Activated CD4-positive, alpha-beta T cell treated with anti-CD3 and anti-CD28 coated beads for 1 hour (primary cell): Measurements from ENCODE around the gene BCO1.

Experiments
- DNase-seq: peaks from one replicate; pipeline ENCODE4 v3.0.0-alpha.2; 2020

BCO1 gene

DNA sequence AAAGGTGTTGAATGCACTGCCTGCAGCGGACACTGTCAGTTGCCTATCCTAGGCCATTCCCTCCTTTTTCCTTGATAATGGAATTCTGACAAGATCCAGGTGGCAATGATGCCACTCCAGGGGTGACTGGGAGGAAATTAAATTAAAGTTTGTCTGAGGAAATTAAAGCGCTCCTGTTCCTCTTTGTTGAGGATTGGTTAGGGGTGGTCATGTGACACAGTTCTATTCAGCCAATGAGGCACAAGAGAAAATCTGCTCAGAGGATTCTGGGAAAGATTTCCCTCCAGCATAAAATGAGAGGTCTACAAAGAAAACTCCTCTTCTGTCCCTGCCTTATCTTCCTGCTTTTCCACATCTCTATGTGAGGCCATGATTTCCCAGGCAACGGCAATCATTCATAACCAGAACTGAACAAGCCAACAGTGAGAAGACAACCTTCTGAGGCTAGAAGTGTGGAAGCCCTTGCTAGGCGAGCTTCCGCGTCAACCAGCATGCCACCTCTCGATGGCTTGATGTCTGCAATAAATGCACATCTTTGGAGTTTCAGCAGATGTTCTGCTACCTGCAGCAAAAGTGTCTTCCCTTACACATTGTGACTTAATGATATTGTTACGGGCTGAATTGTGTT, 5.6 kb upstream of the BCO1 start:
- DNase-seq, result no peak

GRCh38 chr16:81237282-81237681, 1.2 kb upstream of the BCO1 start:
- no peak for DNase-seq

GRCh38 chr16:81237942-81238295, 570 bp upstream of the BCO1 start:
- no peak for DNase-seq

DNA sequence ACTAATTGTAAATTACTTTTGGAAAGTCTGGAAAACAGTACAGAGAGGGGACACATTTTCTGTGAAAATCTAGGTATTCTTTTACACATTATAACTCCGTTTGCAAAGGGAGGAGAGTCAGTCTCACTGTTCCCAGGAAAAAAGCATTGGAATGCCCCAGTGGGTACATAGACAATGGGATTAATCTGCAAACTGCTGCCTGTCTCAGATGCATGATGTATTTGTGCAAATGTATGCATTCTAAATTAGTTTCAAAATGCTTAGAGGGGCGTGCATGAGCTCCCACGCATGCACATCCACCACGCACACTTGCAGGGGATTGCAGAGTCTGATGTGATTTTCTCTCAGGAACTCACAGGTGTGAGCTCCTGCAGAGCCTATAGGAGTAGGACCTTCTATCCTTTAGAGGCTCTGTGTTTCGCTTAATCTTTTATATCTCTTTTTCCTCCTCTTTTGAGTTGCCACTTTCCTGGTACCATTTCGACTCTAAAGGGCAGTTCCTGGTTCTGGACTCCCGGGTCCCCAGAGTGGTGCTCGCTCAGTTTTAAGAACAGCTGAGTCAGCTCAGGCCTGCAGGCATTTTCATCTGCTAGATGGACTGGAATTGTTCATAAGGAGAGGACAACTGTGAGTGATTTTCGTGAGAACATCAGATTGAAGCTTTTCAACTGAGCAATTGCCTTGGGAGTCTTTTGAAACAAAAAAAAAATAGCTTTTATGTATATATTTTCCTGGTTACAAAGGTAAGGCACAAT, 1.1 kb downstream of the BCO1 start:
- DNase-seq, result no peak

- DNase-seq, result no peak
These were observed 3.2 kb downstream of the BCO1 start for GRCh38 chr16:81241706-81242105.

DNA sequence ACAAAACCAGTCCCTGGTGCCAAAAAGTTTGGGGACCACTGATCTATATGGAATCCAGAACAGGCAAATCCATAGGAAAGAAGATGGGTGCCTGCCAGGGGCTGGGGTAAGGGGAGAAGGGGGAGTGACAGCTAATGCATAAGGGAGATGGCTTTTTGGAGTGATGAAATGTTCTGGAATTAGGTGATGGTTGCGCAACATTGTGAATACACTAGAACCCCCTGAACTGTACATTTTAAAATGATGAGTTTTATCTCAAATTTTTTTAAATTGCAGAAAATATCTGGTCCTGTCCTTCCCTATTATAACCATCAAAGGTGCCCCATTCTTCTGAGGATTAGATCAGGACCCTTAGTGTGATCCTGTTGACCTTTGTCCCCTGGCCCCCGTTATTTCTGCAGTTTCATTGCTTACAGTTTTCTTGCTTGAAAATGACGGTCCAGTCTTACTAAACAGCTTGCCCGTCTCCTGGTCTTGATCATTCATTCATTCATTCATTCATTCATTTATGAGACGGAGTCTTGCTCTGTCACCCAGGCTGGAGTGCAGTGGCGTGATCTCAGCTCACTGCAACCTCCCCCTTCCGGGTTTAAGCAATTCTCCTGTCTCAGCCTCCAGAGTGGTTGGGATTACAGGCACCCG, 4.6 kb downstream of the BCO1 start:
- no peak for DNase-seq

DNA sequence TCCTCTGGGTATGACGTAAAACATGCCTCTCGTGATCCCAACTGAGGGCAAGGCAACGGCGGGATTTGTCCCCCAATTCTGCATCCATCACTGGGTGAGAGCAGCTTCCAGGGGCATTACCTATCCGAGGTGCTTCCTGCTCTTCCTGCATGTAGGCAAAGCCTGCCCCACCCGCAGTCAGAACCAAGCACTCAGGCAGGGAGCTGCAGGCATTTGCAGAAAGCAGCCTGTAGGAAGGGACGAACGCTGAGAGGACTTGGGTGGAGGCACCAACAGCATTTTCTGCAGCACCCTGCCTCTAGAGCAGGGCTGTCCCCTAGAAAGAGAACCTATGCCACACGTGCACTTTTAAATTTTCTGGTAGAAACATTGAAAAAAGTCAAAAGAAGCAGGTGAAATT, 5.5 kb downstream of the BCO1 start:
- DNase-seq, result no peak

- no peak for DNase-seq
These were observed 13.4 kb downstream of the BCO1 start for GRCh38 chr16:81251871-81252270.

- DNase-seq, result no peak
These were observed 14.7 kb downstream of the BCO1 start for GRCh38 chr16:81253141-81253540.

DNA sequence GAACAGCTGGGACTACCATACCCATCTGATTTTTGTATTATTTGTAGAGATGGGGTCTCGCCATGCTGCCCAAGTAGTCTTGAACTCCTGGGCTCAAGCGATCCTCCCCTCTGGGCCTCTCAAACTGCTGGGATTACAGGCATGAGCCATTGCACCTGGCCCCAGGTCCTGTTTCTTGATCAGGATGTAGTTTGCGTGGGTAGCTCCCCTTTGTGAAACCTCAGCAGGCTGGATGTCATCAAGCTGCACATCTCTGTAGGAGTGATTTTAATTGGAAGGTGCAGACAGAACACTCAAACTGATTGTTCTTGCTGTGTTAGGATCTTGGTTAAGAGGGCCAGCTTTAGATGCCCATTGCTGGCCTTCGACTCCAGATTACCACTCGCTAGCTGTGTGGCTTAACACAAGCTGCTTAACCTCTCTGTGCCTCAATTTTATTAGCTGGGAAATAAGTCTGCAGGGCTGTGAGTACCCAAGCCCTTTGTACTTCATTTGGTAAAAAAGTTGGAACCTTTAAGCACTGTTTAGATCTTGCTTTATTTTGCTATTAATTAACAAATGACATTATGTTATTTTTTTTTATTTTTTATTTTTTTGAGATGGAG, 16.5 kb downstream of the BCO1 start:
- DNase-seq, result no peak

DNA sequence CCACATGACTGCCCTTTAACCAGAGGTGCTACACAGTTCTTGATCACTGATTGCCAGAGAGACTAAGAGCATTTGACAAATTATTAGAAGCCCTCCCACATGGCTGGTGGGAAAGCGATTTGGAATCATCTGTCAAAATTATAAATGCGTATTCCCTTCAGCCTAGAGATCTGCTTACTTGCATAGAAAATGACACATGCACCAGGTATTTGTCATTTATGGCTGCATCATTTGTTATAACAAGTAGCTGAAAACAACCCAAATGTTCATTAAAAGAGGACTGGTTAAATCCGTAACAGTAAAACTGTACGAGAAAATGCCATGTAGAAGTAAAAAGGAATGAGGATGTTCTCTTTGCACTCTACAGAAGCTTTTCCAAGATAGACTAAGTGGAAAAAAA, 21.4 kb downstream of the BCO1 start:
- DNase-seq, result no peak

GRCh38 chr16:81261049-81261648, 22.7 kb downstream of the BCO1 start:
- DNase-seq, result no peak

DNA sequence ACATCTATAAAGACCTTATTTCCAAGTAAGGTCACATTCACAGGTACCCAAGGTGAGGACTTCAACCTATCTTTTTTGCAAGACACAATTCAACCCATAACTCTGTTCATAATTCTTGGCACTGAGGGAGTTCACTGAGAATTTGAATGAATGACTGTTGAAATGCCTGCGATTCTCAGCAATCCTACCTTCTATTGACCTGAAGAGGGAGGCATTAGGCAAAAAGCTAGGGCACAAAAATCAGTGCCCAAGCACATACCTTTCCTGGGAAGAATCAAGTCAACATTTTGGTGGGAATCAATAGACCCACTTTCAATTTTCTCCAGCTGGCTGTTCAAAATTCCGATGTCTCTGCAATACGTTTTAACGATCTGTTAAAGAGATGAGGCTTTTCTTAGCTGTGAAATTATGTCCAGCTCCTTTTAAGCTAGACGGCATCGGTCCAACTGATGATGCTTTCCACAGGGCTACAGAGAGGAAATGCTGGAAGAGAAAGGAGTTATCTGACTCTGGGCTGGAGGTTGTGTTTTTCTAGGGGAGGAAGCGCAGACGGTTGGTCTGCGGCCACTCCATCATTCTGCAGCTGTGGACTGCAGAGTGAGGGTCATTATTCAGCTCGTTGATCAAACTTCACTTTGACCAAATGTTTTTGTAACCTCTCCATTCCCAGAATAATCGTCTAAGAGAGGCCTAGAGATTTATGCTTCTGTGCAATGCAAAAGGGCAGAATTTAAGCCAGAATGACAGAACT, 25.2 kb downstream of the BCO1 start:
- no peak for DNase-seq

DNA sequence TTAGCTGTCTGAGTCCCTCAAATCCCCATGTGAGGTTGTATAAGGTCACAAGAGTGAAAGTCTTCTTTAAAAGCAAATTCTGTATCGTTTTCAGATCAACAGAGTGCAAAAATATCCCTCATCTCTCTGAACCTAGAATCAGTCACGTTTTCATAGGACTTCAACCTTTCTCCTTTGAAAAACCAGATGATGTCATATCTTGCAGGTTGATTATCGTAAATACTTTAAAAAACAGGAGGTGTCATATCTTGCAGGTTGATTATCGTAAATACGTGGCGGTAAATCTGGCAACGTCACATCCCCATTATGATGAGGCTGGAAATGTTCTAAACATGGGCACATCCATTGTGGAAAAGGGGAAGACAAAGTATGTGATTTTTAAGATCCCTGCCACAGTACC, 25.9 kb downstream of the BCO1 start:
- DNase-seq, result no peak

DNA sequence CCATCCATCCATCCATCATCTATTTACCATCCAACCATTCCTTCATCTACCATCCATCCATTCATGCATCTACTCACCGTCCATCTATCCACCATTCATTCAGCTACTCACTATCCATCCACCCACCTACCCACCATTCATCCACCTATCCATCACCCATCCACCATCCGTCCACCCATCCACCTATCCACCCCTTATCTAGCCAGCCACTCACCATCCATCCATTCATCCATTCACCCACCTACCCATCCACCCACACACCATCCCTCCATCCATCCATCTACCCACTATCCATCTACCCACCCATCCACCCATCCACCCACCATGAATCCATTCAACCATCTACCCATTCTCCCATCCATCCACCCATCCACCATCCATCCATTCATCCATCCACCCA, 26.6 kb downstream of the BCO1 start:
- DNase-seq, result no peak

DNA sequence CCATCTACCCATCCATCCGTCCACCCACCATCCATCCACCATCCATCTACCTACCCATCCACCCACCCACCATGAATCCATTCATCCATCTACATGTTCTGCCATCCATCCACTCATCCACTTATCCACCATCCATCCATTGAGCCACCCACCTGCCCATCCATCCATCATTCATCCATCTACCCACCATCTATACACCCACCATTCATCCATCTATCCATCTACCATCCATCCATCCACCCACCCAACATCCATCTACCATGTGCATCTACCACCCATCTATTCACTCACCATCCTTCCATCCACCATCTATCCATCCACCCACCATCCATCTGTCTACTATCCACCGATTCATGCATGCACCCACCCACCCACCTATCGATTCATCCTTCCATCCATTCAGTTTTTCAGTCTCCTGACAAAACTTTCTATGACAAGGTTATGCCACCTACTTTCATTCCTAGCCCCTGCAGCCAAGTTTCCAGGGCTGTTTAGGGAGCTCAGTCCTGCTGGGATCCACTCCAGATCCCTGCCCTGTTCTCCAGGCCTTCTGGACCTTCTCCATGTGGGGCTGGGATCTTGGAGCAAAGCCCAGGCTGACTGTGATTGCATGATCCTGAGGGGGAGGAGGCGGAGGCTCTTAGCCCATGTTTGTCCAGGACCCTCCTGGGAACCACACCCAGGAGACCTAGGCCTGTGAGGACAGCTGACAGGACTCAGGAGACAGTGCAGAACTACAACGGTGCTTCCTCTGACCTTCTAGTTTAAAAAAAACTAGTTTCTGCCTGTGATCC, 27.4 kb downstream of the BCO1 start:
- no peak for DNase-seq

DNA sequence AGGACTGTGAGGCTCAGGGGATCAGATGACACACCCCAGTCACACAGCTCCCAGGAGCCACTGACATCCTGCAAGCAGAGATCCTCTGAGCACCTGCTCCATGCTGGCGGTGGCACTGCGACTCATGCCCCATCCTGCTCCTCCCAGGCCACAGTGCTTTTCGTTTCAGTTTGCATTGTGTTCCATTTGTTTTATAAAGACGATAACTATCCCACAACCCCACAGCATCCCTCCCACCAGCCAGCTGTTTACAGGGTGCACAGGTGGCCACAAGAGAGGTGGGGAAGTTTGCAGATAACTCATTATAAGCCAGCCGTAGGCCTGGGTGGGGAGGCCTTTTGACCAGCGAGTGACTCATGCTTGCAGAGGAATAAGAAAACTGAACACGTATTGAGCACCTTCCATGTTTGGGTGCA, 28.2 kb downstream of the BCO1 start:
- DNase-seq, result no peak

GRCh38 chr16:81268509-81268908, 30.0 kb downstream of the BCO1 start:
- no peak for DNase-seq

DNA sequence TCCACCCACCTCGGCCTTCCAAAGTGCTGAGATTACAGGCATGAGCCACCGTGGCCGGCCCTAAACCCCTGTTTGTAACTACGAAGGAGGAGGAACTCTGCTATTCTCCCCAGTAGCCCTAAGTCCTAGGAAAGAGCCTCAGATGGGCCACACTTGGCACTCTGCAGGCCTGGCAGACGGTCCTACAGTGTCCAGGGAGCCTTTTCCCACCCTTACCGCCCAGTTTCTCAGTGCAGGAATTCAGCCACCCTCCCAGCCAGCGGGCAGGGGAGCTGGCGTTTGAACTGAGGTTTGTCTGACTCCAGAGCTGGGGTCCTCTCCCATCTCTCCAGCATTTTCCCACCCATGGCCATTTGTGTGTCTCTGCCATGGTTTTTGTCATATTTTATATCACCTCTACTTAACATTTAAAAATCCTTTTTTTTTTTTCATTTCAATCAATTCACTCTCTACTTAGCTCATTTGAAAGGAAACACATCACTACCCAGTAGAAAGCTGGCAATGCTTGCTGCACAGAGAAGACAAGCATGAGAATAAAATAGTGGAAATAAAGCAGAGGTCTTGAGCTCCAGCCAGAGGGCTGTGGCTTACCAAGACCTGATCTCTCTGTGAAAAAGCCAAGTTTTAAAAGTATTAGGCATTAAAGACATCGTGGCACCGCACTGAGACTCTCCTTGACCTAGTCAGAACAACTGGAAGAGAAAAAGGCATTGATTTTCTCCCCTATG, 34.9 kb downstream of the BCO1 start:
- DNase-seq, result no peak

DNA sequence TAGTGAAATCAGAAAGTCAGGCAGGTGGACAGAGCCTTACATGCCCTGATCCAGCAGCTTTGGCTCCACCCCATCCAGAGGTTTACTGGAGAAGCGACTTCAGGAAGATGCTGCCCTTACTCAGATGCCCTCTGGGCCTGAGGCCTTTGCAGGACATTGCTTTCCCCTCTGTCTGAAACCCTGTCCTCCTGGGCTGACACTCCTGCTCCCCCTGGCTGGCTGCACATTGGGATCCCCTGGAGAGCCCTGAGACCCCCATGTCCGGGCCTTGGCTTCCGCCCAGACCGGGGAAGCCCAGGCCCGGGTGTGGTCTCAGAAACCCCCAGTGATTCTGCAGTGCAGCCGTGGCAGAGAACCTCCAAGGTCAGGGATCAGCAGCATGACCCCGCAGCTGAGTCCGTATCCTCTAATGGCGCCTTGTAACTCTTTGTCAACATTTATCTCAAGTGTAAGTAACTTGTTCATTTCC, 36.6 kb downstream of the BCO1 start:
- DNase-seq, result no peak

GRCh38 chr16:81275795-81276194, 37.3 kb downstream of the BCO1 start:
- no peak for DNase-seq
